ENCODE measurements around the gene CORO2B. TPM values are rescaled to one million over a fixed set of nuclear protein-coding genes. Genes with fewer than 3 reads are reported as not detected.
A peak's percentile ranks its signal among the peaks of the same experiment; 100 is the strongest.

CORO2B gene
- total RNA-seq, 1 experiment from 2014 or later = 0.59 TPM

DNA sequence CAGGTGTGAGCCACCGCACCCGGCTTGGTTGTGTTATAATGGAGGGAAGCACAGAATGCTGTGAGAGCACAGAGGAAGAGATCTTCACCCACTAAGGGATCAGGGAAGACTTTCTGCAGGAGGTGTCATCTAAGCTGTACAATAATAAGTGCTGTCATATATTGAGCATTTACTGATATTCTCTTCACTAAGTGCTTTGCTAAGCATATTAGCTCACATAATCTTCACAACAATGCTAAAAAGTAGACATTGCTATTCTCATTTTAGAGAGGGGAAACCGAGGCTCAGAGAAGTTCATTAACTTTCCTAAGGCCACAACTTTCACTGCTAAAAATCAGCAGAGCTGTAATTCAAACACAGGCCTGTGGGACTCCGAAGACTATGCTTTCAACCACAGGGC is 115.3 kb downstream of the CORO2B start:
- Histone ChIP-seq H2AFZ (no peak overlapping the region), H3F3A (ENCODE audit: insufficient read depth, low read depth) (no peaks in the 10 kb centered on the region), H3K36me3 (ENCODE audit: low read depth) (no peaks in the 10 kb centered on the region), H3K27me3 (ENCODE audit: insufficient read depth, low read depth) (no peaks in the 10 kb centered on the region), H3K4me2 (no peak overlapping the region), H3K4me1 (replicated peaks; ENCODE audit: insufficient read depth) (no peaks in the 10 kb centered on the region), H3K27ac (no peak overlapping the region), H3K9me3 (ENCODE audit: insufficient read depth, low read depth) (no peaks in the 10 kb centered on the region), H3K4me3 (no peak overlapping the region), H3K79me2 (ENCODE audit: low read depth) (no peaks in the 10 kb centered on the region), H4K20me1 (ENCODE audit: insufficient read depth) (no peaks in the 10 kb centered on the region), H3K9me2 (ENCODE audit: insufficient read depth) (no peaks in the 10 kb centered on the region)
- BruUV-seq (replicated peaks) = no TSS peak
- no peak for DNase-seq
- CTCF ChIA-PET = no interaction called here
- intact Hi-C loops (cut with micrococcal nuclease; ENCODE audit: unreplicated experiment) = no loop called here
- TF ChIP-seq, protein P1, sequence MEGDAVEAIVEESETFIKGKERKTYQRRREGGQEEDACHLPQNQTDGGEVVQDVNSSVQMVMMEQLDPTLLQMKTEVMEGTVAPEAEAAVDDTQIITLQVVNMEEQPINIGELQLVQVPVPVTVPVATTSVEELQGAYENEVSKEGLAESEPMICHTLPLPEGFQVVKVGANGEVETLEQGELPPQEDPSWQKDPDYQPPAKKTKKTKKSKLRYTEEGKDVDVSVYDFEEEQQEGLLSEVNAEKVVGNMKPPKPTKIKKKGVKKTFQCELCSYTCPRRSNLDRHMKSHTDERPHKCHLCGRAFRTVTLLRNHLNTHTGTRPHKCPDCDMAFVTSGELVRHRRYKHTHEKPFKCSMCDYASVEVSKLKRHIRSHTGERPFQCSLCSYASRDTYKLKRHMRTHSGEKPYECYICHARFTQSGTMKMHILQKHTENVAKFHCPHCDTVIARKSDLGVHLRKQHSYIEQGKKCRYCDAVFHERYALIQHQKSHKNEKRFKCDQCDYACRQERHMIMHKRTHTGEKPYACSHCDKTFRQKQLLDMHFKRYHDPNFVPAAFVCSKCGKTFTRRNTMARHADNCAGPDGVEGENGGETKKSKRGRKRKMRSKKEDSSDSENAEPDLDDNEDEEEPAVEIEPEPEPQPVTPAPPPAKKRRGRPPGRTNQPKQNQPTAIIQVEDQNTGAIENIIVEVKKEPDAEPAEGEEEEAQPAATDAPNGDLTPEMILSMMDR (conservative IDR thresholded peaks at IDR 0.05) = no peak
- TF ChIP-seq EZH2 (IDR thresholded peaks at IDR 0.05; ENCODE audit: low read depth) = no peak
- POLR2A ChIA-PET (ENCODE audit: unreplicated experiment) = interaction anchor here (0.5 kb wide), 1 partner anchor 184 kb away, joined by 6 read pairs; no protein-coding TSS in a partner anchor

DNA sequence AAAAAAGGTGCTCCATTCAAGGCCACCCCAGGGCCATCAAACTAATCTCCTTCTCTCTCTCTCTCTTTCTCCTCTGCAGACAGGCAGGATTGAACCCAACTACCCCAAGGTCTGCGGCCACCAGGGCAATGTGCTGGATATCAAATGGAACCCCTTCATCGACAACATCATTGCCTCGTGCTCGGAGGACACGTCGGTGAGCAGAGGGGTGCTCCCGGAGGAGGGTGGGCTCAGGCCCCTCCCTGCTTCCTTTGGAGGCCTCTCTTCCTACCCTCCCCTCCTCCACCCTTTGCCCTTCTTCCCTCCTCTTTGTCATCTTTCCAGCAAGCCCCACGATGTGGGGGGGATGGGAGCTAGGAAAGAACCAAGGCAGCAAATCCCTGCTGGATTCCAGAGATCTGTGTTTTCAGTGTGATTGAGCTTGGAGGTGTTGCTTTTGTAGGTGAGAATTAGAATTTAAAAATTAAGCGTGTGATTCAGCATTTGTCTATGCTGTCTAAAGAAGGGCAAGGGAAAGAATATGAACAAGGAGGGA is 116.3 kb downstream of the CORO2B start:
- Histone ChIP-seq H3F3A (ENCODE audit: insufficient read depth, low read depth) (no peaks in the 10 kb centered on the region), H3K27me3 (ENCODE audit: insufficient read depth, low read depth) (no peaks in the 10 kb centered on the region), H2AFZ (no peak overlapping the region), H3K9me3 (ENCODE audit: insufficient read depth, low read depth) (no peaks in the 10 kb centered on the region), H3K9me2 (ENCODE audit: insufficient read depth) (no peaks in the 10 kb centered on the region), H3K79me2 (ENCODE audit: low read depth) (no peaks in the 10 kb centered on the region), H3K4me1 (replicated peaks; ENCODE audit: insufficient read depth) (no peaks in the 10 kb centered on the region), H3K4me2 (no peak overlapping the region), H3K27ac (no peak overlapping the region), H4K20me1 (ENCODE audit: insufficient read depth) (no peaks in the 10 kb centered on the region), H3K36me3 (ENCODE audit: low read depth) (no peaks in the 10 kb centered on the region), H3K4me3 (no peak overlapping the region)
- TF ChIP-seq, protein P1 (conservative IDR thresholded peaks at IDR 0.05) = no peak
- no peak for TF ChIP-seq EZH2 (IDR thresholded peaks at IDR 0.05; ENCODE audit: low read depth)
- BruUV-seq (replicated peaks) = no TSS peak
- intact Hi-C loops (cut with micrococcal nuclease; ENCODE audit: unreplicated experiment) = no loop called here
- ChIA-PET POLR2A (ENCODE audit: unreplicated experiment) (no interaction called here), CTCF (interaction anchor here (0.6 kb wide), 1 partner anchor 445 kb away, joined by 7 read pairs; no protein-coding TSS in a partner anchor)
- no peak for DNase-seq

DNA sequence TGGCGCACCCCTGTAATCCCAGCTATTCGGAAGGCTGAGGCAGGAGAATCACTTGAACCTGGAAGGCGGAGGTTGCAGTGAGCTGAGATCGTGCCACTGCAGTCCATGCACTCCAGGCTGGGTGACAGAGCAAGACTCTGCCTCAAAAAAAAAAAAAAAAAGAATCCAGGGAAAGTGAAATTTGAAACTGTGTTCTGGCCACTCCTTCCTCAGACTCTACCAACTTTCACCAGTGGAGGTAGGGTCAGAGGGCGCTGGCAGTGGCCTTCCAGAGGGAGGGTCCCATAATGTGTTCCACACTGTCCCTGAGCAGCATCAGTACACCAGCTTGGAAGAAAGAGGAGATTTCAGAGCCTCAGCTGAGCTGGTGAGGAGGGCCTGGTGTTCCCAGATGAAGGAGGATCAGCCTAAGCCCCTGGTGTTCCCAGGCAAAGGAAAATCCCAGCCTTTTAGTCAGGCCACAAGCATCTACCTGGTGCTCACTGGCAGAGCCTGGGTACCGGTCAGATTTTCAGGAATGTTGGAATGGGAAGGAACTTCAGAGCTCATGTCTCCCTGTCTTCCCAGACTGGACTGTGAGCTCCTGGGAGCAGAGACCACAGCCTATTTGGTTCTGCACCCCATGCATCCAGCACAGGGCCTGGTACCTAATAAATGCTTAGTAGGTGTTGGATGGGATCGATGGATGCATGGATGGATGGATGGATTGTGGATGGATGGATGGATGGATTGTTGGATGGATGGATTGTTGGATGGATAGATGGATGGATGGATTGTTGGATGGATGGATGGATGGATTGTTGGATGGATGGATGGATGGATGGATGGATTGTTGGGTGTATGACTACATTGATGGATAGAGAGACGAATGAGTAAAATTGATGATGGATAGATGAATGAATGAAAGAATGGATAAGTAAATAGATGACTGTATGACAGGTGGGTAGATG is 117.9 kb downstream of the CORO2B start:
- H3K27me3 ChIP-seq (ENCODE audit: insufficient read depth, low read depth) = no peaks in the 10 kb centered on the region

More for the DNA sequence above, 117.9 kb downstream of the CORO2B start:
- no peak overlapping the region for H3K4me2 ChIP-seq
- no peak overlapping the region for H3K27ac ChIP-seq
- no peaks in the 10 kb centered on the region for H3K36me3 ChIP-seq (ENCODE audit: low read depth)
- ChIA-PET CTCF (interaction anchor here (0.6 kb wide), 1 partner anchor 36 kb away, joined by 3 read pairs; no protein-coding TSS in a partner anchor), POLR2A (ENCODE audit: unreplicated experiment) (interaction anchor here (0.6 kb wide), 1 partner anchor 440 kb away, joined by 4 read pairs; no protein-coding TSS in a partner anchor)
- no peaks in the 10 kb centered on the region for H3K9me3 ChIP-seq (ENCODE audit: insufficient read depth, low read depth)
- H3K4me3 ChIP-seq = no peak overlapping the region
- TF ChIP-seq, protein P1 (conservative IDR thresholded peaks at IDR 0.05) = no peak
- no peak for TF ChIP-seq EZH2 (IDR thresholded peaks at IDR 0.05; ENCODE audit: low read depth)
- H4K20me1 ChIP-seq (ENCODE audit: insufficient read depth) = no peaks in the 10 kb centered on the region
- no peaks in the 10 kb centered on the region for H3F3A ChIP-seq (ENCODE audit: insufficient read depth, low read depth)
- H3K9me2 ChIP-seq (ENCODE audit: insufficient read depth) = no peaks in the 10 kb centered on the region
- BruUV-seq (replicated peaks) = no TSS peak
- H3K79me2 ChIP-seq (ENCODE audit: low read depth) = no peaks in the 10 kb centered on the region
- H2AFZ ChIP-seq = no peak overlapping the region
- intact Hi-C loops (cut with micrococcal nuclease; ENCODE audit: unreplicated experiment) = no loop called here
- H3K4me1 ChIP-seq (replicated peaks; ENCODE audit: insufficient read depth) = no peaks in the 10 kb centered on the region
- DNase-seq = peak in 1 of 2 experiments; percentile 23

All from PC-9 (cell line).